GM10248 (cell line): ENCODE measurements around the gene LRRN4.

Source experiments
- CTCF ChIA-PET: fragments of 300-600 bp; sonication (Branson Sonifier 250); formaldehyde crosslinking; extraction: SDS; loops from one replicate; lab custom pipeline; 2021; ENCODE audit warnings: antibody characterized with exemption; lab: Yijun Ruan, JAX
- POLR2A ChIA-PET: fragments of 350-650 bp; sonication (Branson Sonifier 250); formaldehyde crosslinking; extraction: SDS; loops from one replicate; lab custom pipeline; 2020; ENCODE audit warnings: antibody characterized with exemption; lab: Yijun Ruan, JAX
- DNase-seq: peaks from one replicate; pipeline ENCODE4 v3.0.0; 2012; ENCODE audit errors: extremely low spot score
- TF ChIP-seq, protein P1 (sequence below): IDR thresholded peaks from 2 replicates; pipeline ENCODE4 v1.5.1; 2012; ENCODE audit warnings: mild to moderate bottlenecking, low read depth; ENCODE audit errors: extremely low read depth, missing control alignments, control extremely low read depth

The LRRN4 gene

DNA sequence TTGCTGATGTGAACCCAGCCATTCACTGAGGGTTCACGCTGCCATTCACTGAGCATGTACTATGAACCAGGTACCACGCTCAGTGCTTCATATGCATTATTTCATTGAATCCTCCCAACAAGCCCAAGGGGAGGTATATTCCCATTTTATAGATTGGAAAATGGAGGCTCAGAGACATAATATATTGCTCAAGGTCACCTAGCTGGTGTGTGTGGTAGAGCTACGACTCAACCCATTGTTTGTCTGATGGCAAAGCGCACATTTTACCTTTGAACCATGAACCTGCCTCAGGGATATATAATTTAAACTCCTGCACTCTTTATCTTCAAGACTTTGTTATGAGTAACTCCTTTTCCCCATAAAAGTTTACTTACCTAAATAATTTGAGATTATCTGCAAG, 40.7 kb upstream of the LRRN4 start:
- no peak for DNase-seq
- ChIA-PET CTCF (no interaction called here), POLR2A (no interaction called here)
- TF ChIP-seq, protein P1, sequence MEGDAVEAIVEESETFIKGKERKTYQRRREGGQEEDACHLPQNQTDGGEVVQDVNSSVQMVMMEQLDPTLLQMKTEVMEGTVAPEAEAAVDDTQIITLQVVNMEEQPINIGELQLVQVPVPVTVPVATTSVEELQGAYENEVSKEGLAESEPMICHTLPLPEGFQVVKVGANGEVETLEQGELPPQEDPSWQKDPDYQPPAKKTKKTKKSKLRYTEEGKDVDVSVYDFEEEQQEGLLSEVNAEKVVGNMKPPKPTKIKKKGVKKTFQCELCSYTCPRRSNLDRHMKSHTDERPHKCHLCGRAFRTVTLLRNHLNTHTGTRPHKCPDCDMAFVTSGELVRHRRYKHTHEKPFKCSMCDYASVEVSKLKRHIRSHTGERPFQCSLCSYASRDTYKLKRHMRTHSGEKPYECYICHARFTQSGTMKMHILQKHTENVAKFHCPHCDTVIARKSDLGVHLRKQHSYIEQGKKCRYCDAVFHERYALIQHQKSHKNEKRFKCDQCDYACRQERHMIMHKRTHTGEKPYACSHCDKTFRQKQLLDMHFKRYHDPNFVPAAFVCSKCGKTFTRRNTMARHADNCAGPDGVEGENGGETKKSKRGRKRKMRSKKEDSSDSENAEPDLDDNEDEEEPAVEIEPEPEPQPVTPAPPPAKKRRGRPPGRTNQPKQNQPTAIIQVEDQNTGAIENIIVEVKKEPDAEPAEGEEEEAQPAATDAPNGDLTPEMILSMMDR: no peak

DNA sequence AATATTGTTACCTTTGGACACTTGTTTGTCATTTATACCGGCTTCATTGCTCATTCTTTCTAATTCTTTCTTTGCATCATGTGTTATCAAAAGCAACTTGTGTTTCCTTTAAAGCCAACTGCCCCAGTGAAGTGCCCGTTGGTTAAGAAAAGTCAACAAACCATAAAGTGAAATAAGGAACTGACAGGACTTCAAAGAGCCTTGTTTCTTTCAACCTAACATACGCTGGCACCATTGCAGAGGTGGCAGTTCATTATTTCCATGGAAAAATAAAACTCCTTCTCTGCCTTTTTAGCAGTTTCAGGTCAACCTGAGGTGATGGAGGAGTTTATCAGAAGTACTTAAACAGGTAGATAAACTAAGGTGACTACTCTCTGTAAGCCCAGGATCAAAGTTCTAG, 40.2 kb upstream of the LRRN4 start:
- TF ChIP-seq, protein P1: no peak
- DNase-seq: no peak
- ChIA-PET POLR2A (no interaction called here), CTCF (no interaction called here)

GRCh38 chr20:6091661-6092060, 37.8 kb upstream of the LRRN4 start:
- no peak for DNase-seq
- POLR2A ChIA-PET: no interaction called here
- TF ChIP-seq, protein P1: no peak
- CTCF ChIA-PET: interaction anchor here (5.2 kb wide), 1 partner anchor 14 kb away, joined by 16 read pairs; no protein-coding TSS in a partner anchor

GRCh38 chr20:6086868-6087267, 33.0 kb upstream of the LRRN4 start:
- no peak for DNase-seq
- CTCF ChIA-PET: no interaction called here
- POLR2A ChIA-PET: no interaction called here
- TF ChIP-seq, protein P1: no peak

- TF ChIP-seq, protein P1: no peak
- no peak for DNase-seq
- POLR2A ChIA-PET: no interaction called here
- CTCF ChIA-PET: interaction anchor here (0.8 to 2.6 kb wide), 5 partner anchors 9 to 555 kb away, joined by 3 to 7 read pairs (median 6); no protein-coding TSS in a partner anchor
These were observed 30.1 kb upstream of the LRRN4 start for GRCh38 chr20:6083926-6084325.

DNA sequence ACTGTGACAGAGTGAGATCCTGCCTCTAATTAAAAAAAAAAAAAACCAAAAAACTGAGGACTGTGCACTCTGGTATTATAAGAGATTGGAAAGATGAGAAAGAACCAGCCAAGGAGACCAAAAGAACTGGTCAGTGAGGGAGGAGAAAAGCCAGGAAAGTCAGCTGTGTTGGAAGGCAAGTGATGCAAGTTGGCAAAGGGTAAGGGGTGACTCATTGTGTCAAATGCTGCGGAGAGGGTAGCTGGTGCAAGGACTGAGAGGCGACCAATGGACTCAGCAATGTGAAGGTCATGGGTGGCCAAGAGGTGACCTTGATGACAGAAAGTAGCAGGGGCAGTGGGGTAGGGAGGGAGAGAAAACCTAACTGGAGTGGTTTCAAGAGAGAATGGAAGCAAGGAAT, 27.4 kb upstream of the LRRN4 start:
- POLR2A ChIA-PET: no interaction called here
- CTCF ChIA-PET: interaction anchor here (1.3 kb wide), 1 partner anchor 553 kb away, joined by 6 read pairs; no protein-coding TSS in a partner anchor
- TF ChIP-seq, protein P1: no peak
- DNase-seq: no peak
